NB4 (cell line): ENCODE measurements around the gene TMEM94.

Experiments used
- MYC ChIP-seq: IDR thresholded peaks from 2 replicates; pipeline ENCODE4 v1.6.1; 2011; ENCODE audit warnings: low read depth, low read length
- POLR2A ChIP-seq: IDR thresholded peaks from 2 replicates; pipeline ENCODE4 v1.6.1; 2011; ENCODE audit warnings: mild to moderate bottlenecking; ENCODE audit not compliant: insufficient read length; ENCODE audit errors: extremely low read depth
- TF ChIP-seq, protein P1 (sequence below): IDR thresholded peaks from one replicate; pipeline ENCODE4 v1.5.1; 2012; ENCODE audit warnings: low read depth, low read length
- TF ChIP-seq, protein P2 (sequence below): IDR thresholded peaks from 2 replicates; pipeline ENCODE4 v1.6.1; 2011; ENCODE audit warnings: low read depth, low read length

- TF ChIP-seq, protein P1, sequence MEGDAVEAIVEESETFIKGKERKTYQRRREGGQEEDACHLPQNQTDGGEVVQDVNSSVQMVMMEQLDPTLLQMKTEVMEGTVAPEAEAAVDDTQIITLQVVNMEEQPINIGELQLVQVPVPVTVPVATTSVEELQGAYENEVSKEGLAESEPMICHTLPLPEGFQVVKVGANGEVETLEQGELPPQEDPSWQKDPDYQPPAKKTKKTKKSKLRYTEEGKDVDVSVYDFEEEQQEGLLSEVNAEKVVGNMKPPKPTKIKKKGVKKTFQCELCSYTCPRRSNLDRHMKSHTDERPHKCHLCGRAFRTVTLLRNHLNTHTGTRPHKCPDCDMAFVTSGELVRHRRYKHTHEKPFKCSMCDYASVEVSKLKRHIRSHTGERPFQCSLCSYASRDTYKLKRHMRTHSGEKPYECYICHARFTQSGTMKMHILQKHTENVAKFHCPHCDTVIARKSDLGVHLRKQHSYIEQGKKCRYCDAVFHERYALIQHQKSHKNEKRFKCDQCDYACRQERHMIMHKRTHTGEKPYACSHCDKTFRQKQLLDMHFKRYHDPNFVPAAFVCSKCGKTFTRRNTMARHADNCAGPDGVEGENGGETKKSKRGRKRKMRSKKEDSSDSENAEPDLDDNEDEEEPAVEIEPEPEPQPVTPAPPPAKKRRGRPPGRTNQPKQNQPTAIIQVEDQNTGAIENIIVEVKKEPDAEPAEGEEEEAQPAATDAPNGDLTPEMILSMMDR: no peak
- TF ChIP-seq, protein P2, sequence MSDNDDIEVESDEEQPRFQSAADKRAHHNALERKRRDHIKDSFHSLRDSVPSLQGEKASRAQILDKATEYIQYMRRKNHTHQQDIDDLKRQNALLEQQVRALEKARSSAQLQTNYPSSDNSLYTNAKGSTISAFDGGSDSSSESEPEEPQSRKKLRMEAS: no peak
- no peak for TF ChIP-seq POLR2A
- TF ChIP-seq MYC: no peak
Measured at GRCh38 chr17:75468779-75469373, 12.4 kb downstream of the TMEM94 start.
